ENCODE measurements around the gene RPL7A. TPM values are rescaled to one million over a fixed set of nuclear protein-coding genes. Genes with fewer than 3 reads are reported as not detected.
A peak's percentile ranks its signal among the peaks of the same experiment; 100 is the strongest.

RPL7A gene
- total RNA-seq, 1 experiment from 2014 or later, result 1,920 TPM

DNA sequence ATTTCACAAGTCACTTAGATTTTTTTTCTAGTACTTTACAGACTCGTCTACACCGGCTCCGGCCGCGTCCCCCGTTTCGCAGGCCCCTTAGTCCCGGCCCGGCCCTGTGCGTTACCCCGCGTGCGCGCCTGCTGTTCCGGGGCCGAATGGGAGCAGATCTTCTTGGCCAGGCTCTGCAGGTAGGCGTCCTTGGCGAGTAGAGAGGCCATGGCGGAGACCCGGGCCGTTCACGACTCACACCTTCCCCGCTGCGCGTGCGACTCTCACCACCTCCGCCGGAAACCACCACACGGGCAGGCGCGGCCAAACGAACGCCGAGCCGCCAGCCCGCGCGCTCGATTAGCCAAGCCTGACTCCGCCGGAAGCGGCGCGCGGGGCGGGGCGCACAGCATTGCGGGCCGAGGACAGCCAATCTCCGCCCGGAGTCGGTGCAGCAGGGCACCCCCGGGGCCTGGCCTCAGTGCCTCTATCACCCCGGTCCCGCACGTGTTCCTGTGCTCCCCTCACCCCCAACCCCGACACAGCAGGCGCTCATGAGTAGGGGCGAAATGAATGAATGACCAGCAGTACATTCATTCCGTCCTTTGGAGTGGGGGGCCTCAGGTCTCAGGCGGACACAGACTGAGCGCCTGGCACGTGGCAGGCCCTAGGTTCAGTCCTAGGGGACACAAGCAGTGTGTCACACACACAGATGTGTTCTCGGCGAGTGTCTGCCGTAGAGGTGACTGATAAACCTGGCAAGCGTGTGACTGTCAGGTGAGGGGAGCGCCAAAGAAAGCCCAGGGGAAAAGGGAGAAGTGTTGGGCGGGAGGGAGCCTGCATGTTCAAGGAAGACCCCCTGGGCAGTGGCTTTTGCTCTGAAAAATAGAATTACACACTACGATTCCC is 11.8 kb upstream of the RPL7A start, which contains the start of gene SURF6:
SURF6 (minus strand) TSS at position 265 of the 888 bp plus-strand sequence; CDS start at position 209, 56 bp downstream.
- Histone ChIP-seq H3K36me3 (ENCODE audit: insufficient read depth, low read length, poor library complexity, severe bottlenecking) (peaks cover 57% of the 10 kb centered on the region), H3K27me3 (replicated peaks; ENCODE audit: insufficient read depth, low read depth, low read length, poor library complexity) (no peaks in the 10 kb centered on the region), H3K4me1 (ENCODE audit: insufficient read depth, low read length, poor library complexity, severe bottlenecking) (peaks cover 14% of the 10 kb centered on the region), H3K9me3 (ENCODE audit: low read depth, low read length, poor library complexity, severe bottlenecking) (no peaks in the 10 kb centered on the region), H3K27ac (ENCODE audit: low read depth, low read length, poor library complexity, severe bottlenecking) (peak within 1 kb of the TSS; percentile 73), H3K4me3 (ENCODE audit: low read depth, low read length, poor library complexity, severe bottlenecking) (peak within 1 kb of the TSS; percentile 61)
- ChIA-PET CTCF (no interaction called here), POLR2A (ENCODE audit: low non-redundant PET) (interaction anchor here (0.6 to 0.7 kb wide), 2 partner anchors 29 to 183 kb away, joined by 3 to 5 read pairs; no protein-coding TSS in a partner anchor)
- intact Hi-C loops (cut with micrococcal nuclease; ENCODE audit: unreplicated experiment), result loop anchor here (1.0 kb wide), 1 partner anchor 11 kb away; no protein-coding TSS in a partner anchor
- peak; percentile 97 for DNase-seq (ENCODE audit: low spot score)
- no peak for TF ChIP-seq EZH2 (IDR thresholded peaks at IDR 0.05; ENCODE audit: borderline replicate concordance, low read depth, low read length, poor library complexity, severe bottlenecking)
- TF ChIP-seq, protein P1, sequence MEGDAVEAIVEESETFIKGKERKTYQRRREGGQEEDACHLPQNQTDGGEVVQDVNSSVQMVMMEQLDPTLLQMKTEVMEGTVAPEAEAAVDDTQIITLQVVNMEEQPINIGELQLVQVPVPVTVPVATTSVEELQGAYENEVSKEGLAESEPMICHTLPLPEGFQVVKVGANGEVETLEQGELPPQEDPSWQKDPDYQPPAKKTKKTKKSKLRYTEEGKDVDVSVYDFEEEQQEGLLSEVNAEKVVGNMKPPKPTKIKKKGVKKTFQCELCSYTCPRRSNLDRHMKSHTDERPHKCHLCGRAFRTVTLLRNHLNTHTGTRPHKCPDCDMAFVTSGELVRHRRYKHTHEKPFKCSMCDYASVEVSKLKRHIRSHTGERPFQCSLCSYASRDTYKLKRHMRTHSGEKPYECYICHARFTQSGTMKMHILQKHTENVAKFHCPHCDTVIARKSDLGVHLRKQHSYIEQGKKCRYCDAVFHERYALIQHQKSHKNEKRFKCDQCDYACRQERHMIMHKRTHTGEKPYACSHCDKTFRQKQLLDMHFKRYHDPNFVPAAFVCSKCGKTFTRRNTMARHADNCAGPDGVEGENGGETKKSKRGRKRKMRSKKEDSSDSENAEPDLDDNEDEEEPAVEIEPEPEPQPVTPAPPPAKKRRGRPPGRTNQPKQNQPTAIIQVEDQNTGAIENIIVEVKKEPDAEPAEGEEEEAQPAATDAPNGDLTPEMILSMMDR (conservative IDR thresholded peaks at IDR 0.05; ENCODE audit: low read depth, low read length), result no peak
- BruUV-seq (replicated peaks), result TSS peak; percentile 91

DNA sequence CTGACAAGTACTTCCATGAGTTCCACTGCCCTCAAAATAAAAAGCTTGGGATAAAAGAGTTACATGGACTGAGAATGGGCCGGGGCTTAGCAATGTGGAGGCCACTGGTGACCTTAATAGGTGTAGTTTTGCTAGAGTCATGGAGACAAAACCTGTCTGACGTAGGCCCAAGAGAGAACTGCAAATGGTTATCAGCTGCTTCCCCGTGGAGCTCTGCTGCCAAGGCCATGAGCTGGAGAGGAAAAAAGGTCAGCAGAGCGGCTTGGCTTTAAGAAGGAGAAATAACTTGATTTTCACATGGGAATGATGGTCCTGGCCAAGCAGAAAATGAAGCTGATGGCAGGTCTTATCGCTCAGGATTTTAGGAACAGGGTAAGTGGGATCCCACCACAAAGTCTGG is 8.4 kb upstream of the RPL7A start:
- DNase-seq (ENCODE audit: low spot score), result no peak
- Histone ChIP-seq H3K27ac (ENCODE audit: low read depth, low read length, poor library complexity, severe bottlenecking) (no peak overlapping the region), H3K4me1 (ENCODE audit: insufficient read depth, low read length, poor library complexity, severe bottlenecking) (peaks cover 11% of the 10 kb centered on the region), H3K9me3 (ENCODE audit: low read depth, low read length, poor library complexity, severe bottlenecking) (no peaks in the 10 kb centered on the region), H3K27me3 (replicated peaks; ENCODE audit: insufficient read depth, low read depth, low read length, poor library complexity) (no peaks in the 10 kb centered on the region), H3K36me3 (ENCODE audit: insufficient read depth, low read length, poor library complexity, severe bottlenecking) (peaks cover 55% of the 10 kb centered on the region), H3K4me3 (ENCODE audit: low read depth, low read length, poor library complexity, severe bottlenecking) (no peak overlapping the region)
- intact Hi-C loops (cut with micrococcal nuclease; ENCODE audit: unreplicated experiment), result no loop called here
- POLR2A ChIA-PET (ENCODE audit: low non-redundant PET), result no interaction called here
- TF ChIP-seq, protein P1 (conservative IDR thresholded peaks at IDR 0.05; ENCODE audit: low read depth, low read length), result no peak
- no peak for TF ChIP-seq EZH2 (IDR thresholded peaks at IDR 0.05; ENCODE audit: borderline replicate concordance, low read depth, low read length, poor library complexity, severe bottlenecking)
- CTCF ChIA-PET, result no interaction called here
- no TSS peak for BruUV-seq (replicated peaks)

DNA sequence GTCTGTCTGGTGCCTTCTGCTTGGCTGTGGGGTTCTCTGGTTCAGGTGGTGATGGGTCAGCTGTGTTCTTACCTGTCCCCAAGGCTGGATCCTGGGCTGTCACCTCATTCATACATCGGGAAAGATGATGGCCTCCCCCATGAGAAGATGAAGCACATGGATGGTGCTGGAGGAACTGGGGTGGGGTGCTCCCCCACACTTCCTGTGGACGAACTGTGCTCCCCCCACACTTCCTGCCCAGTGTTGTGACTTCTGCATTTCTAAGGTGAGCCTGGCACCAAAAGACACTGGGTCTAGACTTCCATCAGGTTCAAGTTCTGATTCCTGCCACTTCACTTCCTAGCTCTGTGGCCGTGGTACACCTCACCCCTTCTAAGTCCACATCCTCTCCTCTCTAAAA is 7.8 kb upstream of the RPL7A start:
- POLR2A ChIA-PET (ENCODE audit: low non-redundant PET), result no interaction called here
- DNase-seq (ENCODE audit: low spot score), result no peak

More for the DNA sequence above, 7.8 kb upstream of the RPL7A start:
- intact Hi-C loops (cut with micrococcal nuclease; ENCODE audit: unreplicated experiment), result no loop called here
- H3K27ac ChIP-seq (ENCODE audit: low read depth, low read length, poor library complexity, severe bottlenecking), result no peak overlapping the region
- CTCF ChIA-PET, result no interaction called here
- no peak for TF ChIP-seq EZH2 (IDR thresholded peaks at IDR 0.05; ENCODE audit: borderline replicate concordance, low read depth, low read length, poor library complexity, severe bottlenecking)
- H3K27me3 ChIP-seq (replicated peaks; ENCODE audit: insufficient read depth, low read depth, low read length, poor library complexity), result no peaks in the 10 kb centered on the region
- H3K4me1 ChIP-seq (ENCODE audit: insufficient read depth, low read length, poor library complexity, severe bottlenecking), result peaks cover 5% of the 10 kb centered on the region
- H3K36me3 ChIP-seq (ENCODE audit: insufficient read depth, low read length, poor library complexity, severe bottlenecking), result peaks cover 56% of the 10 kb centered on the region
- H3K9me3 ChIP-seq (ENCODE audit: low read depth, low read length, poor library complexity, severe bottlenecking), result no peaks in the 10 kb centered on the region
- H3K4me3 ChIP-seq (ENCODE audit: low read depth, low read length, poor library complexity, severe bottlenecking), result no peak overlapping the region
- no TSS peak for BruUV-seq (replicated peaks)
